Pancreas (tissue), 10 donors: ENCODE measurements around the gene UNC13C. TPM values are rescaled to one million over a fixed set of nuclear protein-coding genes. Genes with fewer than 3 reads are reported as not detected.

Experiments used
- ATAC-seq, 4 donors: fragments of 200-7000 bp; cut with Tn5 transposase; one replicate each; pipeline versions ENCODE4 v1.8.0 to v1.9.1; 2020; ENCODE audit warnings: mild to moderate bottlenecking in 4 of 4, moderate library complexity in 4 of 4
- DNase-seq, 6 donors: peaks; one replicate each; pipeline ENCODE4 v3.0.0-alpha.2; 2020
- FAIRE-seq: peaks from 2 replicates; lab custom pipeline; 2012; peaks lifted over from hg19 to GRCh38; lab: Jason Lieb, UNC
- H3K27ac ChIP-seq, 4 donors: fragments of 200-600 bp; sonication (generic); 1 replicate in 3 of 4; 2 replicates in 1 of 4; pipeline versions ENCODE4 v1.5.0 to v1.8.0; 2020
- H3K27me3 ChIP-seq, 4 donors: fragments of 200-600 bp; one replicate each; pipeline ENCODE4 v1.8.0; 2021
- H3K36me3 ChIP-seq, 3 donors: fragments of 200-600 bp; sonication (generic) in 1 of 3; one replicate each; pipeline versions ENCODE4 v1.5.0 to v1.8.0; 2020 to 2021
- H3K4me1 ChIP-seq, 3 donors: fragments of 200-600 bp; one replicate each; pipeline ENCODE4 v1.8.0; 2021
- H3K4me3 ChIP-seq, 4 donors: fragments of 200-600 bp; sonication (generic) in 2 of 4; one replicate each; pipeline versions ENCODE4 v1.5.0 to v1.8.0; 2020 to 2021
- H3K9me3 ChIP-seq, 4 donors: fragments of 200-600 bp; one replicate each; pipeline ENCODE4 v1.8.0; 2021
- WGBS, 2 donors: extraction: QIAGEN DNeasy Blood & Tissue Kit; methylation state at CpG; one replicate each; pipeline ENCODE4 v1.1.7; 2013; 5-methylcytosine and 5-hydroxymethylcytosine counted together
- intact Hi-C, 3 donors: fragments of 100-400 bp; cut with DNase I; formaldehyde crosslinking; loops; one replicate each; pipeline versions ENCODE4 v1.11.1 to v1.14.2; 2022
- polyA plus RNA-seq, 2 donors: library from polyadenylated mRNA; stranded (reverse); fragments of 200-250 nt; gene quantifications; one replicate each; pipeline ENCODE4 v1.2.3, GENCODE V29; 2013
- total RNA-seq, 6 donors: library from RNA; stranded (reverse); fragmentation: NEBNext Ultra II Directional in 4 of 6; extraction: Animal tissue kit (Norgen Biotek cat#: 25700) in 4 of 6; gene quantifications; one replicate each; pipeline versions ENCODE4 v1.2.1 to v1.2.4, GENCODE V29; 2021 to 2023
- TF ChIP-seq, protein P1 (sequence below), 4 donors: fragments of 200-600 bp; sonication (generic) in 3 of 4; IDR thresholded peaks; one replicate each; pipeline versions ENCODE4 v1.5.0 to v1.8.0; 2021; ENCODE audit warnings: antibody characterized with exemption in 4 of 4
- donor health status: healthy with polysubstance abuse.
- donor health status: DM: no; HTN: no; CAD: no; lungs with moderate emphysema.
- donor health status: DM: no; HTN: no; CAD: no.
- donor health status: control.
- donor health status: control.
- donor health status: Bipolar disorder and iron deficiency.
- donor health status: DM: yes; HTN: yes; CAD: no.
- donor health status: DM: no; HTN: no; CAD: no.
- donor health status: DM: no; HTN: no; CAD: no.
- donor health status: DM: yes; HTN: yes; CAD: no.

UNC13C gene
- total and polyA plus RNA-seq, 8 donors: under 0.01 to 0.38 (median 0.04) TPM; not detected in 2

DNA sequence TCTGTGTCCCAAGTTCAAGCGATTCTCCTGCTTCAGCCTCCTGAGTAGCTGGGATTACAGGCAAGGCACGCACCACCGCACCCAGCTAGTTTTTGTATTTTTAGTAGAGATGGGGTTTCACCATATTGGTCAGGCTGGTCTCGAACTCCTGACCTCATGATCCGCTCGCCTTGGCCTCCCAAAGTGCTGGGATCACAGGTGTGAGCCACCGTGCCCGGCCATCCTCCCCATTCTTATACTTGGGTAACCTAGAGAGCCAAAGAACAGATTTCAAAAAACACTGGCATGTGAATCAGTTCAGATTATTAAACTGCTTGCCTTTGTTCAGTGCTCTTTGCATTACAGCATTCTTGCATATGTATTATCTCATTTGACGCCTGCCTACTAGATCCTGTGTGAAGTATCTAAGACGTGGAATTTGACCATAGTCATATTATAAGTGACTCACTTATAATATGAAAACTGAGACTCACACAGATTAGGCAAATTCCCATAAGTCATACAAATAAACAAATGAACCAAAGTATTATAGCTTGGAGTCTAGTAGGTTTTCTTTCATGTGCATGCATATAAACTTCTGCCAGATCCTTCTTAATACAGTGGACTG is 123.5 kb downstream of the UNC13C start:
- TF ChIP-seq, protein P1, sequence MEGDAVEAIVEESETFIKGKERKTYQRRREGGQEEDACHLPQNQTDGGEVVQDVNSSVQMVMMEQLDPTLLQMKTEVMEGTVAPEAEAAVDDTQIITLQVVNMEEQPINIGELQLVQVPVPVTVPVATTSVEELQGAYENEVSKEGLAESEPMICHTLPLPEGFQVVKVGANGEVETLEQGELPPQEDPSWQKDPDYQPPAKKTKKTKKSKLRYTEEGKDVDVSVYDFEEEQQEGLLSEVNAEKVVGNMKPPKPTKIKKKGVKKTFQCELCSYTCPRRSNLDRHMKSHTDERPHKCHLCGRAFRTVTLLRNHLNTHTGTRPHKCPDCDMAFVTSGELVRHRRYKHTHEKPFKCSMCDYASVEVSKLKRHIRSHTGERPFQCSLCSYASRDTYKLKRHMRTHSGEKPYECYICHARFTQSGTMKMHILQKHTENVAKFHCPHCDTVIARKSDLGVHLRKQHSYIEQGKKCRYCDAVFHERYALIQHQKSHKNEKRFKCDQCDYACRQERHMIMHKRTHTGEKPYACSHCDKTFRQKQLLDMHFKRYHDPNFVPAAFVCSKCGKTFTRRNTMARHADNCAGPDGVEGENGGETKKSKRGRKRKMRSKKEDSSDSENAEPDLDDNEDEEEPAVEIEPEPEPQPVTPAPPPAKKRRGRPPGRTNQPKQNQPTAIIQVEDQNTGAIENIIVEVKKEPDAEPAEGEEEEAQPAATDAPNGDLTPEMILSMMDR (IDR thresholded peaks at IDR 0.05): no peak
- FAIRE-seq (no peak), ATAC-seq (no peak), DNase-seq (no peak)
- H3K27ac ChIP-seq: no peak overlapping the region
- WGBS, 2 donors: 63 to 75% methylated on average over 10 of the region's 10 CpGs
- H3K4me3 ChIP-seq: no peak overlapping the region
- H3K4me1 ChIP-seq: no peaks in the 10 kb centered on the region
- no peaks in the 10 kb centered on the region for H3K36me3 ChIP-seq
- intact Hi-C loops: no loop called here
- H3K27me3 ChIP-seq: no peaks in the 10 kb centered on the region
- H3K9me3 ChIP-seq: no peaks in the 10 kb centered on the region

DNA sequence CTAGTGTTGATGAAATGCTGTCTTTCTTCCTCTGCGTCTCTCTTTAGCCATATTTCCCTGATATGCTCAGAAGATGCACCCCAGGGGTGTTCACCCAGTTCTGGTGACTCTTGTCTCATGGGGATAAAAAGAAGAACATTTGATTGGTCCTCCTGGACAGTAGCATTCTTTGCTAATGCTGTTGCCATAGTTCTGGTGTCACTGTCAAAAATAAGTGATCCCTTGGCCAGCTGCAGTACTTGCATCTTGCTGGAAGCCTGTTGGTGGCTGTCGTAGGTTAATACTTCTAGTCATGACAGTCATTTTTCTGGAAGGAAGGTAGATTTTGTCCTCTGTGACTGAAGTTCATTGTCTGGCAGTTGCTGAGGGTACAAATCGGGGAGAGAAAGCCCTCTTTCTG is 124.5 kb downstream of the UNC13C start:
- no peaks in the 10 kb centered on the region for H3K4me1 ChIP-seq
- no peaks in the 10 kb centered on the region for H3K9me3 ChIP-seq
- WGBS, 2 donors: 61 to 66% methylated on average over 3 of the region's 3 CpGs
- DNase-seq (no peak), FAIRE-seq (no peak), ATAC-seq (no peak)
- H3K27me3 ChIP-seq: no peaks in the 10 kb centered on the region
- H3K4me3 ChIP-seq: no peak overlapping the region
- TF ChIP-seq, protein P1 (IDR thresholded peaks at IDR 0.05): no peak
- H3K36me3 ChIP-seq: no peaks in the 10 kb centered on the region
- intact Hi-C loops: no loop called here
- no peak overlapping the region for H3K27ac ChIP-seq

DNA sequence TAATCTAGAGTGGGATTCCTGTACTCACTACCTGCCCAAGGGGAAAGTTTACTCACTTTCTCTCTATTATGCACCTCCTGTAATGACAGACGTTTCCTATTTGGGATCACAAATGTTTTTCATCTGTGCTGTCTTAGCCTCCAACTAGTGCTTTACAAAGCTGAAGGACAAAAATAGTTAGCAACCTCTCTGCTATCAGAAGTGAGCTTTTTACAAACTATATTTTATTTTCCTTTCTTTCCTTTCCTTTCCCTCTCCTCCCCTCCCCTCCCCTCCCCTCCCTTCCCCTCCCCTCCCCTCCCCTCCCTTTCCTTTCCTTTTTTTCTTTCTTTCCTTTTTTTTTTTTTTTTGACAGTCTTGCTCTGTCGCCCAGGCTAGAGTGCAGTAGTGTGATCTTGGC is 130.8 kb downstream of the UNC13C start:
- FAIRE-seq (no peak), ATAC-seq (no peak), DNase-seq (no peak)
- Histone ChIP-seq H3K4me1 (no peaks in the 10 kb centered on the region), H3K36me3 (no peaks in the 10 kb centered on the region), H3K27ac (no peak overlapping the region), H3K9me3 (no peaks in the 10 kb centered on the region), H3K27me3 (no peaks in the 10 kb centered on the region), H3K4me3 (no peak overlapping the region)
- 52 to 67% methylated on average over 1 to 2 of the region's 2 CpGs for WGBS, 2 donors
- TF ChIP-seq, protein P1 (IDR thresholded peaks at IDR 0.05): no peak
- intact Hi-C loops: no loop called here

DNA sequence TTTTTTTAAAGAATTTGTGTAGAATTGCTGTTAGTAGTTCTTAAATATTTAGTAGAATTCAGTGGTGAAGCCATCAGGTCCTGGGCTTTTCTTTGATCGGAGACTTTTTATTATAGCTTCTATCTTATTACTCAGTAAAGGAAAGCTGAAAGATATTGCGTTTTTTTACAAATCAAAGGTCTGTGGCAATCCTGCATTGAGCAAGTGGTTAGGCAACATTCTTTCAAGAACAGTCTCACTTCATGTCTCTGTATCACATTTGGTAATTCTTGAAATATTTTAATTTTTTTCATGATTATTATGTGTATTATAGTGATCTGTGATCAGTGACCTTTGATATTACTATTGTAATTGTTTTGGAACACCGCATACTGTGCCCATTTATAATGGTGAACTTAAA is 140.8 kb downstream of the UNC13C start:
- intact Hi-C loops: no loop called here
- Histone ChIP-seq H3K27ac (no peak overlapping the region), H3K36me3 (no peaks in the 10 kb centered on the region), H3K4me1 (no peaks in the 10 kb centered on the region), H3K9me3 (no peaks in the 10 kb centered on the region), H3K27me3 (no peaks in the 10 kb centered on the region), H3K4me3 (no peak overlapping the region)
- FAIRE-seq (no peak), ATAC-seq (no peak), DNase-seq (no peak)
- 56 to 59% methylated on average over 3 of the region's 3 CpGs for WGBS, 2 donors
- TF ChIP-seq, protein P1 (IDR thresholded peaks at IDR 0.05): no peak

DNA sequence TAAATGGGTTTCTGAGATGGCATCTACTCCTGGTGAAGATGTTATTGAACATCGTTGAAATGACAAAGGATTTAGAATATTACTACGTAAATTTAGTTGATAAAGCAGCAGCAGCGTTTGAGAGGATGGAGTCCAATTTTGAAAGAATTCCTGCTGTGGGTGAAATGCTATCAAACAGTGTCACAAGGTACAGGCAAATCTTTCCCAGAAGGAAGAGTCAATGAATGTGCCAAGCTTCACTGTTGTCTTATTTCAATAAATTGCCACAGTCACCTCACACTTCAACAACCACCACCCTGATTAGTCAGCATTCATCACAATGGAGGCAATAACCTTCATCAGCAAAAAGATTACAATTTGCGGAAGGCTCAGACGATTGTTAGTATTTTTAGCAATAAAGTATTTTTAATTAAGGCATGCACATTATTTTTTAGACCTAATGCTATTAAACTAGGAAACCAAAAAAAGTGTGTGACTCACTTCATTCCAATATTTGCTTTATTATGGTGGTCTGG is 142.8 kb downstream of the UNC13C start:
- no peak for FAIRE-seq
- H3K4me1 ChIP-seq: no peaks in the 10 kb centered on the region
- ATAC-seq: no peak
- H3K27ac ChIP-seq: no peak overlapping the region
- H3K9me3 ChIP-seq: no peaks in the 10 kb centered on the region
- DNase-seq: no peak
- intact Hi-C loops: no loop called here
- TF ChIP-seq, protein P1 (IDR thresholded peaks at IDR 0.05): no peak
- H3K27me3 ChIP-seq: no peaks in the 10 kb centered on the region
- 77 to 83% methylated on average over 5 of the region's 5 CpGs for WGBS, 2 donors
- no peak overlapping the region for H3K4me3 ChIP-seq
- H3K36me3 ChIP-seq: no peaks in the 10 kb centered on the region
